ENCODE results near the gene MRLN. TPM values are rescaled to one million over a fixed set of nuclear protein-coding genes. Genes with fewer than 3 reads are reported as not detected.
A peak's percentile ranks its signal among the peaks of the same experiment; 100 is the strongest.

MRLN gene
- total RNA-seq, 5 donors from 2014 or later (not counting 1 experiment from before 2014, with no cell fraction given) = not detected

GRCh38 chr10:59713196-59713821, 39.9 kb downstream of the MRLN start:
- H3K27ac ChIP-seq (ENCODE audit: low read length) = no peak overlapping the region
- H3K9me3 ChIP-seq = no peaks in the 10 kb centered on the region
- peaks cover 0 to 9% of the 10 kb centered on the region in 2 experiments for H3K4me1 ChIP-seq (ENCODE audit: control insufficient read depth in 1 of 2, extremely low read depth in 1 of 2, insufficient read depth in 2 of 2, low read length in 2 of 2)
- ATAC-seq (replicated peaks in 1 of 4) (no peak), DNase-seq (no peak)
- ChIA-PET POLR2A (no interaction called here), CTCF (no interaction called here)
- H3K36me3 ChIP-seq (ENCODE audit: control insufficient read depth in 2 of 2, extremely low read depth in 1 of 2, insufficient read depth in 1 of 2, low read length in 1 of 2) = no peaks in the 10 kb centered on the region
- no peak overlapping the region for H3K27ac Mint-ChIP-seq
- no peaks in the 10 kb centered on the region for H3K9me3 Mint-ChIP-seq
- no peaks in the 10 kb centered on the region for H3K36me3 Mint-ChIP-seq
- H3K4me3 ChIP-seq (ENCODE audit: control insufficient read depth in 1 of 2, extremely low read depth in 1 of 2, low read length in 1 of 2) = no peak overlapping the region
- peaks cover 2 to 33% of the 10 kb centered on the region in 2 experiments for H3K27me3 ChIP-seq (replicated peaks in 1 of 2; ENCODE audit: control insufficient read depth in 2 of 2, extremely low read depth in 1 of 2, insufficient read depth in 2 of 2, low read length in 1 of 2)
- H3K27me3 Mint-ChIP-seq = peaks cover 35 to 41% of the 10 kb centered on the region in 2 donors
- no CpG with 5 or more reads among the region's 7 CpGs for WGBS (ENCODE audit: insufficient coverage)
- peaks cover 0 to 6% (median 4%) of the 10 kb centered on the region in 3 donors for H3K4me1 Mint-ChIP-seq
- H3K4me3 Mint-ChIP-seq = no peak overlapping the region

- Mint-ChIP-seq H3K27ac (no peak overlapping the region), H3K4me3 (no peak overlapping the region), H3K27me3 (peaks cover 46 to 52% of the 10 kb centered on the region in 2 donors), H3K9me3 (no peaks in the 10 kb centered on the region), H3K36me3 (no peaks in the 10 kb centered on the region), H3K4me1 (peaks cover 0 to 6% (median 4%) of the 10 kb centered on the region in 3 donors)
- Histone ChIP-seq H3K4me3 (ENCODE audit: control insufficient read depth in 1 of 2, extremely low read depth in 1 of 2, low read length in 1 of 2) (no peak overlapping the region), H3K27me3 (replicated peaks in 1 of 2; ENCODE audit: control insufficient read depth in 2 of 2, extremely low read depth in 1 of 2, insufficient read depth in 2 of 2, low read length in 1 of 2) (peaks cover 5 to 34% of the 10 kb centered on the region in 2 experiments), H3K9me3 (no peaks in the 10 kb centered on the region), H3K27ac (ENCODE audit: low read length) (no peak overlapping the region), H3K36me3 (ENCODE audit: control insufficient read depth in 2 of 2, extremely low read depth in 1 of 2, insufficient read depth in 1 of 2, low read length in 1 of 2) (no peaks in the 10 kb centered on the region), H3K4me1 (ENCODE audit: control insufficient read depth in 1 of 2, extremely low read depth in 1 of 2, insufficient read depth in 2 of 2, low read length in 2 of 2) (peaks cover 0 to 9% of the 10 kb centered on the region in 2 experiments)
- no peak for DNase-seq
- 50% methylated on average over 1 of the region's 3 CpGs for WGBS (ENCODE audit: insufficient coverage)
- ChIA-PET CTCF (no interaction called here), POLR2A (interaction anchor here in 1 of 2 donors (0.6 kb wide), 1 partner anchor 9 kb away, joined by 3 read pairs; no protein-coding TSS in a partner anchor)
- ATAC-seq (replicated peaks in 1 of 4) = no peak
Observed at GRCh38 chr10:59711871-59712494, 41.3 kb downstream of the MRLN start.

GRCh38 chr10:59709395-59710125, 43.7 kb downstream of the MRLN start, which contains the start of gene SLC16A9:
Gene SLC16A9 (minus strand): TSS chr10:59709850. CDS start chr10:59684291, 25,559 bp downstream.
- H3K36me3 Mint-ChIP-seq = no peaks in the 10 kb centered on the region
- H3K9me3 ChIP-seq = no peaks in the 10 kb centered on the region
- H3K4me3 ChIP-seq (ENCODE audit: control insufficient read depth in 1 of 2, extremely low read depth in 1 of 2, low read length in 1 of 2) = peak within 1 kb of the TSS in 1 of 2 donors; percentile 55
- H3K27me3 Mint-ChIP-seq = peaks cover 56 to 62% of the 10 kb centered on the region in 2 donors
- peaks cover 0 to 6% (median 4%) of the 10 kb centered on the region in 3 donors for H3K4me1 Mint-ChIP-seq
- no peak within 1 kb of the TSS for H3K27ac Mint-ChIP-seq
- DNase-seq (peak in 2 of 35 experiments; percentile 4 to 5), ATAC-seq (replicated peaks in 1 of 4) (peak in 2 of 4 experiments; percentile 13 to 19)
- ChIA-PET CTCF (no interaction called here), POLR2A (no interaction called here)
- no peaks in the 10 kb centered on the region for H3K9me3 Mint-ChIP-seq
- H3K4me3 Mint-ChIP-seq = peak within 1 kb of the TSS in 2 of 3 donors; percentile 32 to 34
- H3K27ac ChIP-seq (ENCODE audit: low read length) = no peak within 1 kb of the TSS
- under 1% methylated on average over 59 of the region's 68 CpGs for WGBS (ENCODE audit: insufficient coverage)
- peaks cover 0 to 9% of the 10 kb centered on the region in 2 experiments for H3K4me1 ChIP-seq (ENCODE audit: control insufficient read depth in 1 of 2, extremely low read depth in 1 of 2, insufficient read depth in 2 of 2, low read length in 2 of 2)
- no peaks in the 10 kb centered on the region for H3K36me3 ChIP-seq (ENCODE audit: control insufficient read depth in 2 of 2, extremely low read depth in 1 of 2, insufficient read depth in 1 of 2, low read length in 1 of 2)
- H3K27me3 ChIP-seq (replicated peaks in 1 of 2; ENCODE audit: control insufficient read depth in 2 of 2, extremely low read depth in 1 of 2, insufficient read depth in 2 of 2, low read length in 1 of 2) = peaks cover 5 to 35% of the 10 kb centered on the region in 2 experiments

- no peak overlapping the region for H3K27ac ChIP-seq (ENCODE audit: low read length)
- Mint-ChIP-seq H3K9me3 (no peaks in the 10 kb centered on the region), H3K27me3 (peaks cover 54 to 67% of the 10 kb centered on the region in 2 donors), H3K36me3 (no peaks in the 10 kb centered on the region), H3K4me1 (peaks cover 0 to 6% (median 4%) of the 10 kb centered on the region in 3 donors), H3K27ac (no peak overlapping the region), H3K4me3 (peak overlapping the region in 2 of 3 donors; percentile 32 to 34)
- no peaks in the 10 kb centered on the region for H3K36me3 ChIP-seq (ENCODE audit: control insufficient read depth in 2 of 2, extremely low read depth in 1 of 2, insufficient read depth in 1 of 2, low read length in 1 of 2)
- DNase-seq = no peak
- CTCF ChIA-PET = no interaction called here
- WGBS (ENCODE audit: insufficient coverage) = 3% methylated on average over 41 of the region's 42 CpGs
- H3K27me3 ChIP-seq (replicated peaks in 1 of 2; ENCODE audit: control insufficient read depth in 2 of 2, extremely low read depth in 1 of 2, insufficient read depth in 2 of 2, low read length in 1 of 2) = peaks cover 5 to 35% of the 10 kb centered on the region in 2 experiments
- no peaks in the 10 kb centered on the region for H3K9me3 ChIP-seq
- ATAC-seq (replicated peaks in 1 of 4) = no peak
- peaks cover 0 to 9% of the 10 kb centered on the region in 2 experiments for H3K4me1 ChIP-seq (ENCODE audit: control insufficient read depth in 1 of 2, extremely low read depth in 1 of 2, insufficient read depth in 2 of 2, low read length in 2 of 2)
- peak overlapping the region in 1 of 2 donors; percentile 55 for H3K4me3 ChIP-seq (ENCODE audit: control insufficient read depth in 1 of 2, extremely low read depth in 1 of 2, low read length in 1 of 2)
- POLR2A ChIA-PET = no interaction called here
Observed at GRCh38 chr10:59708816-59709394, 44.4 kb downstream of the MRLN start.

GRCh38 chr10:59706851-59707797, 46.1 kb downstream of the MRLN start:
- H3K27ac ChIP-seq (ENCODE audit: low read length) = no peak overlapping the region
- POLR2A ChIA-PET = no interaction called here
- CTCF ChIA-PET = interaction anchor here in 1 of 2 donors (0.6 kb wide), 1 partner anchor 1957 kb away, joined by 3 read pairs; no protein-coding TSS in a partner anchor
- peaks cover 0 to 6% (median 4%) of the 10 kb centered on the region in 3 donors for H3K4me1 Mint-ChIP-seq
- H3K36me3 ChIP-seq (ENCODE audit: control insufficient read depth in 2 of 2, extremely low read depth in 1 of 2, insufficient read depth in 1 of 2, low read length in 1 of 2) = no peaks in the 10 kb centered on the region
- H3K4me3 ChIP-seq (ENCODE audit: control insufficient read depth in 1 of 2, extremely low read depth in 1 of 2, low read length in 1 of 2) = no peak overlapping the region
- 87% methylated on average over 3 of the region's 8 CpGs for whole genome bisulfite sequencing (ENCODE audit: insufficient coverage)
- H3K27me3 Mint-ChIP-seq = peaks cover 55 to 58% of the 10 kb centered on the region in 2 donors
- H3K9me3 ChIP-seq = no peaks in the 10 kb centered on the region
- H3K4me1 ChIP-seq (ENCODE audit: control insufficient read depth in 1 of 2, extremely low read depth in 1 of 2, insufficient read depth in 2 of 2, low read length in 2 of 2) = peaks cover 0 to 9% of the 10 kb centered on the region in 2 experiments
- ATAC-seq (replicated peaks in 1 of 4) (no peak), DNase-seq (no peak)
- no peak overlapping the region for H3K27ac Mint-ChIP-seq
- no peak overlapping the region for H3K4me3 Mint-ChIP-seq
- H3K9me3 Mint-ChIP-seq = no peaks in the 10 kb centered on the region
- peaks cover 5 to 31% of the 10 kb centered on the region in 2 experiments for H3K27me3 ChIP-seq (replicated peaks in 1 of 2; ENCODE audit: control insufficient read depth in 2 of 2, extremely low read depth in 1 of 2, insufficient read depth in 2 of 2, low read length in 1 of 2)
- no peaks in the 10 kb centered on the region for H3K36me3 Mint-ChIP-seq
